Mucosa of descending colon (tissue), 3 donors: ENCODE measurements around the gene CDK19. TPM values are rescaled to one million over a fixed set of nuclear protein-coding genes. Genes with fewer than 3 reads are reported as not detected.
A peak's percentile ranks its signal among the peaks of the same experiment; 100 is the strongest.

ENCODE experiments used
- ATAC-seq: fragments of 200-7000 bp; cut with Tn5 transposase; one replicate; pipeline ENCODE4 v1.9.1; 2020; ENCODE audit warnings: mild to moderate bottlenecking, moderate library complexity
- DNase-seq, 3 donors: peaks; one replicate each; pipeline ENCODE4 v3.0.0-alpha.2; 2020
- H3K36me3 ChIP-seq: fragments of 200-600 bp; one replicate; pipeline ENCODE4 v1.8.0; 2021; ENCODE audit warnings: low read depth, mild to moderate bottlenecking
- H3K4me1 ChIP-seq: fragments of 200-600 bp; one replicate; pipeline ENCODE4 v1.8.0; 2021; ENCODE audit warnings: low read depth, mild to moderate bottlenecking
- H3K4me3 ChIP-seq: fragments of 200-600 bp; one replicate; pipeline ENCODE4 v1.8.0; 2021; ENCODE audit warnings: mild to moderate bottlenecking
- H3K9me3 ChIP-seq: fragments of 200-600 bp; one replicate; pipeline ENCODE4 v1.8.0; 2021; ENCODE audit warnings: mild to moderate bottlenecking
- CTCF ChIP-seq: fragments of 200-600 bp; IDR thresholded peaks from one replicate; pipeline ENCODE4 v1.8.0; 2022; ENCODE audit warnings: antibody characterized with exemption, mild to moderate bottlenecking
- intact Hi-C, 2 donors: fragments of 100-400 bp; cut with DNase I in 1 of 2; cut with micrococcal nuclease in 1 of 2; formaldehyde crosslinking; loops; one replicate each; pipeline versions ENCODE4 v1.11.0 to v1.11.1; 2022; cut with DNase I, micrococcal nuclease
- total RNA-seq, 3 donors: library from RNA; stranded (reverse); fragmentation: NEBNext Ultra II Directional in 2 of 3; extraction: Animal tissue kit (Norgen Biotek cat#: 25700) in 2 of 3; gene quantifications; one replicate each; pipeline versions ENCODE4 v1.2.1 to v1.2.4, GENCODE V29; 2021 to 2023
- donor health status: DM: no; HTN: no; CAD: no; lungs with moderate emphysema.
- donor health status: DM: no; HTN: no; CAD: no.
- donor health status: DM: no; HTN: yes; CAD: no.

The CDK19 gene
- total RNA-seq, 3 donors from 2014 or later: 24.3 to 34.3 (median 27.7) TPM

- TF ChIP-seq CTCF: no peak
- Histone ChIP-seq H3K4me3 (no peak overlapping the region), H3K4me1 (peaks cover 7% of the 10 kb centered on the region), H3K36me3 (no peaks in the 10 kb centered on the region), H3K9me3 (no peaks in the 10 kb centered on the region)
- DNase-seq (no peak), ATAC-seq (no peak)
- intact Hi-C loops: no loop called here
These were observed 124.4 kb downstream of the CDK19 start for GRCh38 chr6:110690916-110691315.

GRCh38 chr6:110690106-110690654 is 125.1 kb downstream of the CDK19 start:
- DNase-seq (no peak), ATAC-seq (no peak)
- H3K36me3 ChIP-seq: no peaks in the 10 kb centered on the region
- no peak overlapping the region for H3K4me3 ChIP-seq
- intact Hi-C loops: no loop called here
- no peak for TF ChIP-seq CTCF
- peaks cover 7% of the 10 kb centered on the region for H3K4me1 ChIP-seq
- no peaks in the 10 kb centered on the region for H3K9me3 ChIP-seq

GRCh38 chr6:110689275-110689935 is 125.9 kb downstream of the CDK19 start:
- no peaks in the 10 kb centered on the region for H3K9me3 ChIP-seq
- peak in 1 of 3 donors; percentile 20 for DNase-seq
- H3K4me1 ChIP-seq: peaks cover 7% of the 10 kb centered on the region
- no peaks in the 10 kb centered on the region for H3K36me3 ChIP-seq
- intact Hi-C loops: loop anchor here in 1 of 2 donors (10.0 kb wide), 2 partner anchors 125 to 265 kb away; partner anchors contain the start of genes CDK19 and GTF3C6
- peak; percentile 67 for ATAC-seq
- H3K4me3 ChIP-seq: no peak overlapping the region
- no peak for TF ChIP-seq CTCF

- no peak for TF ChIP-seq CTCF
- Histone ChIP-seq H3K4me3 (no peak overlapping the region), H3K36me3 (no peaks in the 10 kb centered on the region), H3K9me3 (no peaks in the 10 kb centered on the region), H3K4me1 (peaks cover 7% of the 10 kb centered on the region)
- intact Hi-C loops: loop anchor here in 1 of 2 donors (10.0 kb wide), 2 partner anchors 126 to 266 kb away; partner anchors contain the start of genes CDK19 and GTF3C6
- ATAC-seq: peak; percentile 70
- DNase-seq: peak in 2 of 3 donors; percentile 23 to 39
These were observed 126.5 kb downstream of the CDK19 start for GRCh38 chr6:110688661-110689268.

GRCh38 chr6:110687326-110687725 is 127.9 kb downstream of the CDK19 start:
- no peak for ATAC-seq
- H3K9me3 ChIP-seq: no peaks in the 10 kb centered on the region
- intact Hi-C loops: loop anchor here in 1 of 2 donors (10.0 kb wide), 2 partner anchors 127 to 267 kb away; partner anchors contain the start of genes CDK19 and GTF3C6
- H3K4me3 ChIP-seq: no peak overlapping the region
- peaks cover 12% of the 10 kb centered on the region for H3K4me1 ChIP-seq
- no peak for TF ChIP-seq CTCF
- DNase-seq: no peak
- no peaks in the 10 kb centered on the region for H3K36me3 ChIP-seq
